HEK293T (cell line): ENCODE data around the gene ACP4.
"Not testable (repeated sequence)": the region's sequence is repeated elsewhere in the genome, so short reads cannot be mapped to it uniquely, and the experiment has no call there.

Experiments used
- ELF4 ChIP-seq: fragments of 450-650 bp; IDR thresholded peaks from 2 replicates; pipeline ENCODE4 v1.6.1; 2017; ENCODE audit warnings: antibody characterized with exemption
- FOXM1 ChIP-seq: fragments of 450-650 bp; IDR thresholded peaks from 2 replicates; pipeline ENCODE4 v1.6.1; 2017; ENCODE audit warnings: mild to moderate bottlenecking, borderline replicate concordance
- HDGF ChIP-seq: fragments of 450-650 bp; IDR thresholded peaks from 2 replicates; pipeline ENCODE4 v1.6.1; 2017; ENCODE audit warnings: antibody characterized with exemption, borderline replicate concordance
- SP1 ChIP-seq: fragments of 450-650 bp; IDR thresholded peaks from 2 replicates; pipeline ENCODE4 v1.6.1; 2017

GRCh38 chr19:50763521-50763920 is 26.7 kb upstream of the ACP4 start:
- TF ChIP-seq HDGF, FOXM1, SP1, ELF4: not testable (repeated sequence)
